T-helper 17 cell (primary cell): Measurements from ENCODE around the gene CHKB. TPM values are rescaled to one million over a fixed set of nuclear protein-coding genes. Genes with fewer than 3 reads are reported as not detected.
"Not testable (repeated sequence)": the region's sequence is repeated elsewhere in the genome, so short reads cannot be mapped to it uniquely, and the experiment has no call there.

ENCODE experiments used
- ATAC-seq: fragments of 150-1000 bp; cut with Tn5 transposase; 2 replicates; pipeline ENCODE4 v1.10.0; 2021; ENCODE audit warnings: mild to moderate bottlenecking, moderate library complexity
- DNase-seq, 3 donors: peaks; one replicate each; pipeline versions ENCODE4 v3.0.0 to v3.0.0-alpha.2; 2020 to 2021
- H3K9me3 ChIP-seq: one replicate; pipeline ENCODE4 v1.7.0; 2013; ENCODE audit warnings: low read length, mild to moderate bottlenecking; ENCODE audit not compliant: control insufficient read depth, poor library complexity, severe bottlenecking
- H3K27ac Mint-ChIP-seq: one replicate; pipeline ENCODE4 v1.8.0; 2022; ENCODE audit warnings: mild to moderate bottlenecking, moderate library complexity, mixed read lengths
- H3K27me3 Mint-ChIP-seq: one replicate; pipeline ENCODE4 v1.8.0; 2022; ENCODE audit warnings: mixed read lengths
- H3K36me3 Mint-ChIP-seq: one replicate; pipeline ENCODE4 v1.8.0; 2022; ENCODE audit warnings: low read depth, mixed read lengths
- H3K4me1 Mint-ChIP-seq: one replicate; pipeline ENCODE4 v1.8.0; 2022; ENCODE audit warnings: mild to moderate bottlenecking, mixed read lengths
- H3K4me3 Mint-ChIP-seq: one replicate; pipeline ENCODE4 v1.8.0; 2022; ENCODE audit warnings: mild to moderate bottlenecking, moderate library complexity, mixed read lengths
- total RNA-seq, 4 donors: library from RNA in 2 of 4; stranded (reverse) in 2 of 4; gene quantifications; one replicate each; pipeline ENCODE4 v1.2.3 and lab custom pipeline; 2022 to 2026

The CHKB gene
- total RNA-seq, 2 donors from 2014 or later = 133 to 181 TPM

GRCh38 chr22:50621948-50622722 is 39.5 kb upstream of the CHKB start:
- Mint-ChIP-seq H3K4me3 (peak overlapping the region; percentile 91), H3K4me1 (peaks cover 25% of the 10 kb centered on the region), H3K27me3 (no peaks in the 10 kb centered on the region), H3K27ac (peak overlapping the region; percentile 99), H3K36me3 (no peaks in the 10 kb centered on the region)
- no peaks in the 10 kb centered on the region for H3K9me3 ChIP-seq
- no peak for ATAC-seq
- DNase-seq = no peak

- Mint-ChIP-seq H3K27ac (peak overlapping the region; percentile 99), H3K36me3 (no peaks in the 10 kb centered on the region), H3K27me3 (no peaks in the 10 kb centered on the region), H3K4me3 (peak overlapping the region; percentile 91), H3K4me1 (peaks cover 22% of the 10 kb centered on the region)
- ATAC-seq (peak; percentile 62), DNase-seq (peak in 1 of 3 donors; percentile 33)
- no peaks in the 10 kb centered on the region for H3K9me3 ChIP-seq
Observed at GRCh38 chr22:50621356-50621880, 38.8 kb upstream of the CHKB start.

- DNase-seq (peak; percentile 75 to 84 (median 81)), ATAC-seq (peak; percentile 78)
- Mint-ChIP-seq H3K4me3 (peak overlapping the region; percentile 91), H3K27ac (peak overlapping the region; percentile 99), H3K4me1 (peaks cover 19% of the 10 kb centered on the region), H3K36me3 (no peaks in the 10 kb centered on the region), H3K27me3 (no peaks in the 10 kb centered on the region)
- no peaks in the 10 kb centered on the region for H3K9me3 ChIP-seq
Observed at GRCh38 chr22:50620593-50621355, 38.1 kb upstream of the CHKB start.

GRCh38 chr22:50614296-50614695 is 31.6 kb upstream of the CHKB start:
- not testable (repeated sequence) for H3K9me3 ChIP-seq, DNase-seq, H3K27ac Mint-ChIP-seq, H3K4me1 Mint-ChIP-seq, H3K36me3 Mint-ChIP-seq, ATAC-seq, H3K4me3 Mint-ChIP-seq
- H3K27me3 Mint-ChIP-seq = peaks cover 31% of the 10 kb centered on the region

- Mint-ChIP-seq H3K4me1 (no peaks in the 10 kb centered on the region), H3K4me3 (no peak overlapping the region), H3K27me3 (peaks cover 38% of the 10 kb centered on the region), H3K27ac (no peak overlapping the region), H3K36me3 (peaks cover 2% of the 10 kb centered on the region)
- ATAC-seq (no peak), DNase-seq (no peak)
- no peaks in the 10 kb centered on the region for H3K9me3 ChIP-seq
Observed at GRCh38 chr22:50613291-50613981, 30.8 kb upstream of the CHKB start.

- peak overlapping the region; percentile 19 for H3K27ac Mint-ChIP-seq
- ATAC-seq (peak; percentile 54), DNase-seq (no peak)
- H3K4me1 Mint-ChIP-seq = peaks cover 2% of the 10 kb centered on the region
- H3K36me3 Mint-ChIP-seq = peaks cover 2% of the 10 kb centered on the region
- no peaks in the 10 kb centered on the region for H3K9me3 ChIP-seq
- H3K27me3 Mint-ChIP-seq = peaks cover 41% of the 10 kb centered on the region
- H3K4me3 Mint-ChIP-seq = no peak overlapping the region
Observed at GRCh38 chr22:50612528-50613221, 30.0 kb upstream of the CHKB start.

- H3K27ac Mint-ChIP-seq = peak overlapping the region; percentile 19
- peaks cover 6% of the 10 kb centered on the region for H3K4me1 Mint-ChIP-seq
- no peak for ATAC-seq
- peaks cover 46% of the 10 kb centered on the region for H3K27me3 Mint-ChIP-seq
- no peak for DNase-seq
- no peaks in the 10 kb centered on the region for H3K9me3 ChIP-seq
- H3K36me3 Mint-ChIP-seq = peaks cover 2% of the 10 kb centered on the region
- H3K4me3 Mint-ChIP-seq = no peak overlapping the region
Observed at GRCh38 chr22:50612168-50612527, 29.5 kb upstream of the CHKB start.

- Mint-ChIP-seq H3K36me3 (peaks cover 2% of the 10 kb centered on the region), H3K4me1 (peaks cover 6% of the 10 kb centered on the region), H3K27me3 (peaks cover 49% of the 10 kb centered on the region), H3K27ac (peak overlapping the region; percentile 19), H3K4me3 (no peak overlapping the region)
- H3K9me3 ChIP-seq = no peaks in the 10 kb centered on the region
- DNase-seq = no peak
- ATAC-seq = no peak
Observed at GRCh38 chr22:50611341-50612060, 28.9 kb upstream of the CHKB start.

GRCh38 chr22:50610581-50610980 is 27.9 kb upstream of the CHKB start:
- Mint-ChIP-seq H3K4me3 (no peak overlapping the region), H3K27me3 (peaks cover 58% of the 10 kb centered on the region)
- no peak for DNase-seq

GRCh38 chr22:50610041-50610451 is 27.4 kb upstream of the CHKB start:
- Mint-ChIP-seq H3K27ac (no peak overlapping the region), H3K4me1 (peaks cover 6% of the 10 kb centered on the region), H3K27me3 (peaks cover 62% of the 10 kb centered on the region), H3K36me3 (peaks cover 2% of the 10 kb centered on the region), H3K4me3 (no peak overlapping the region)
- DNase-seq = no peak
- no peak for ATAC-seq
- H3K9me3 ChIP-seq = no peaks in the 10 kb centered on the region

More at GRCh38 chr22:50610581-50610980, 27.9 kb upstream of the CHKB start:
- no peak for ATAC-seq
- no peaks in the 10 kb centered on the region for H3K9me3 ChIP-seq
- no peak overlapping the region for H3K27ac Mint-ChIP-seq
- peaks cover 2% of the 10 kb centered on the region for H3K36me3 Mint-ChIP-seq
- peaks cover 6% of the 10 kb centered on the region for H3K4me1 Mint-ChIP-seq

- peaks cover 6% of the 10 kb centered on the region for H3K4me1 Mint-ChIP-seq
- H3K4me3 Mint-ChIP-seq = no peak overlapping the region
- no peak for ATAC-seq
- H3K9me3 ChIP-seq = no peaks in the 10 kb centered on the region
- H3K27ac Mint-ChIP-seq = no peak overlapping the region
- H3K27me3 Mint-ChIP-seq = peaks cover 62% of the 10 kb centered on the region
- H3K36me3 Mint-ChIP-seq = peaks cover 2% of the 10 kb centered on the region
- DNase-seq = no peak
Observed at GRCh38 chr22:50609599-50609998, 26.9 kb upstream of the CHKB start.

GRCh38 chr22:50608996-50609395 is 26.3 kb upstream of the CHKB start:
- no peak overlapping the region for H3K4me3 Mint-ChIP-seq
- H3K27me3 Mint-ChIP-seq = peaks cover 62% of the 10 kb centered on the region
- peaks cover 6% of the 10 kb centered on the region for H3K4me1 Mint-ChIP-seq
- H3K27ac Mint-ChIP-seq = no peak overlapping the region
- DNase-seq = no peak
- H3K36me3 Mint-ChIP-seq = no peaks in the 10 kb centered on the region
- no peak for ATAC-seq
- no peaks in the 10 kb centered on the region for H3K9me3 ChIP-seq
